T47D (cell line): ENCODE measurements around the gene ZBTB26.
"Not testable (repeated sequence)": the region's sequence is repeated elsewhere in the genome, so short reads cannot be mapped to it uniquely, and the experiment has no call there.

Experiments
- DNase-seq, 2 experiments: peaks; one replicate each; pipeline versions ENCODE4 v3.0.0 to v3.0.0-alpha.2; 2011 to 2012; ENCODE audit warnings: low read depth in 1 of 2, low spot score in 1 of 2
- JUND ChIP-seq: IDR thresholded peaks from 2 replicates; pipeline ENCODE4 v1.6.1; 2012; ENCODE audit warnings: low read depth
- in situ Hi-C: cut with HindIII; loops from 2 replicates; pipeline ENCODE4 v1.10.0; 2016; ENCODE audit warnings: low sequenced_read_pairs, low pct_unique_long_range_greater_than_20kb

ZBTB26 gene

DNA sequence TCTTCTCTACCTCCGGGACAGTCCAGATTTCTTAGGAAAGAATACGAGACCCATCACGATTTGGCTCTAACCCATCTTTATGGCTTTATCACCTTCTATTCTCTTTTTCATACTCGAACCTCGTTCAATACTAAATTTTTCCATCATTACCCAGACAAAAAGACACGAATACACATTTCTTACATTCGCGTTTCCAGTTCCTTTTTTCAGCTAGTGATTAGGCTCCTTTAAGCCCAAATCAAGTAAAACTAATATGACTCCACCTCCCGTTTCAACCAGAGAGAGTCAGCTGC lies 18.7 kb downstream of the ZBTB26 start:
- TF ChIP-seq JUND, result no peak
- in situ Hi-C loops, result no loop called here
- DNase-seq, result no peak

DNA sequence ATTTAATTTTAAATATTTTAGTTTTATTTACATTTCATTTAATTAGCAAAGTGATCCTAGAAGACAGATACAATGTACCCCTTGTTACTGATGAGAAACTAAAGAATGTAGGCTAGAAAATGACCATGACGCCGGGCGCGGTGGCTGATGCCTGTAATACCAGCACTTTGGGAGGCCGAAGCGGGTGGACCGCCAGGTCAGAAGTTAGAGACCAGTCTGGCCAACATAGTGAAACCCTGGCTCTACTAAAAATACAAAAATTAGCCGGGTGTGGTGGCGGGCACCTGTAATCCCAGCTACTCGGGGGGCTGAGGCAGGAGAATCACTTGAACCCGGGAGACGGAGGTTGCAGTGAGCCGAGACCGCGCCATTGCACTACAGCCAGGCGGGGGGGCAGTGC lies 25.2 kb downstream of the ZBTB26 start:
- in situ Hi-C loops, DNase-seq: not testable (repeated sequence)

DNA sequence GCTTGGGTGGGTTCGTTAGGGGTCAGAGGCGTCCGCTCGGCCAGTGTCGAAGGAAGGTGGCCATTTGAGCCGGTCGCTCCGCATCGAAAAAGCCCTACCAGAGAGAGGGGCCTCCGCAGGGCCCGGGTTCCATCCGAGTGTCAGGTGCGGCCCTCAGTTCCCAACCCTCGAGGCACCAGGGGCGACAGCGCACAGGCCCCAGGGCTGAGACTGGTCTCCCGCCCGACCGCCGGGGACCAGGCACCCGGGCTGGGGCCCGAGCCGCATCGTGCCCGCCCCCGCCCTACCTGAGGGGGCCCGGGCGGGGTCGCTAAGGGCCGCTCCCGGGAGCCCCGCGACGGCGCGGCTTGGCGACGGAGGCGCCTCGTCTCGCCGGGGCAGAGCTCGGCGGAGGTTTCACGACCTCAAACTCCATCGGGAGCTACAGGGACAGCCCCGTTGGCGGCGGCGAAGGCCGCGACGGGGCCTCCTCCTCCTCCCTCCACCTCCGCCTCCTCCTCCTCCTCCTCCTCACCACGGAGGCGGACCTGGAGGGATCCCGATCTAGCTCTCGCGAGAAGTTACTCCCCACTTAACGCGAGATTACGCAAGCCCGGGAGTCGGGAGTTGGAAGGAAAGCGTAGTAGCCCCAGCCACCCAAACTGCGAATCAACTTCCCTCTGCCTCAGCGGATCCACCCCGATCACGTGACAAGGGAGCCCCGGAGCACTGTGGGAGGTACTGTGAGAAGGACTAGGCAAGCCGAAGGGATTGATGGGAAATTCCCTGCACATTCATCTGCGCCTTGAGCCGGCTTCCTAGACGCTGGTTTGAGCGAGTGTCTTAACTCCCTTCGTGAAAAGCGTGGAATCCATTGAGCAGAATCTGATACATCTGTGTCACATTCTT lies 26.2 kb downstream of the ZBTB26 start, which contains the start of gene RC3H2:
Gene RC3H2, minus strand, starts transcription at position 537 of the 888 bp plus-strand sequence. CDS start 7,850 bp downstream, outside the sequence.
- TF ChIP-seq JUND, result no peak
- in situ Hi-C loops, result no loop called here
- DNase-seq, result peak; percentile 84 to 100

GRCh38 chr9:122904466-122904822 lies 26.9 kb downstream of the ZBTB26 start:
- in situ Hi-C loops, result no loop called here
- TF ChIP-seq JUND, result no peak
- peak in 1 of 2 experiments; percentile 57 for DNase-seq

DNA sequence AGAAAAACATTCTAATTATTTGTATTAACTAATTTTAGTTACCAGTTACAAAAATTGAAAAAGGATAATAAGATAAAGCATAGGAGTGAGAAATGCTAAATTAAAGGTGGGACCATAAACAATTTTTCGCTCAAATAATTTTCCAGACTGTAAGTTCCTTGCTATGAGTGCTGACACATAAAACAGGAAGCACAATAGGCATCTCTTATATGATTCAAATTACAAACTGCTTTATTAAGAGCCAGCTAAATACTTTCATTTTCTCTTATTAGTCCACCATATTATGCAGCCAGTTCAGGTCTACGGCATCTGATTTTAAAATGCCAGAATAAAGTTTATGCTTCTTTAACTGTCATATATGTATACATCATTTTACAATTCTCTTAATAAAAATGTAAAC lies 30.5 kb downstream of the ZBTB26 start:
- DNase-seq, result no peak
- no peak for TF ChIP-seq JUND
- in situ Hi-C loops, result no loop called here

- TF ChIP-seq JUND, result no peak
- in situ Hi-C loops, result no loop called here
- DNase-seq, result no peak
Observed at GRCh38 chr9:122897969-122898368, 33.3 kb downstream of the ZBTB26 start.

DNA sequence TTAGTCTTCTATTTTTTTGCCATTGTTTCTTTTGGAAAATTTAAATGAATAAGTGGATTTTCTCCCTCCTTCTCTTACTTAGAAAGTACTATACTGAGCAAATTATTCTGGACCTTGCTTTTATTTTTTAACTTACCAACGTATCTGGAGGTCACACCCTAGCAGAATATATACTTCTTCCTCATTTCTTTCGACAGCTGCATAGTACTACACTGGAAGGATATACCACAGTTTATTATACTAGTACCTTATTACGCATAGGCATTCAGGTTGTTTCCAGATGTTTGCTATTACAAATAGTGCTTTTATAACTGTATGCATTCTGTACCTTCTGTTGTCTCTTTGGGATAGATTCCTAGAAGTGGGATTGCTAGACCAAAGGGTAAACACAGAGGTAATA lies 42.8 kb downstream of the ZBTB26 start:
- in situ Hi-C loops, result no loop called here
- TF ChIP-seq JUND, result no peak
- DNase-seq, result no peak

GRCh38 chr9:122883125-122883524 lies 48.2 kb downstream of the ZBTB26 start:
- in situ Hi-C loops, result no loop called here
- no peak for TF ChIP-seq JUND

GRCh38 chr9:122879443-122879842 lies 51.9 kb downstream of the ZBTB26 start:
- DNase-seq, result no peak
- no peak for TF ChIP-seq JUND
- in situ Hi-C loops, result no loop called here

More at GRCh38 chr9:122883125-122883524, 48.2 kb downstream of the ZBTB26 start:
- no peak for DNase-seq

GRCh38 chr9:122875523-122875922 lies 55.8 kb downstream of the ZBTB26 start:
- in situ Hi-C loops, result no loop called here
- no peak for DNase-seq

GRCh38 chr9:122867276-122867675 lies 64.0 kb downstream of the ZBTB26 start:
- in situ Hi-C loops, DNase-seq: not testable (repeated sequence)

More at GRCh38 chr9:122875523-122875922, 55.8 kb downstream of the ZBTB26 start:
- TF ChIP-seq JUND, result no peak

DNA sequence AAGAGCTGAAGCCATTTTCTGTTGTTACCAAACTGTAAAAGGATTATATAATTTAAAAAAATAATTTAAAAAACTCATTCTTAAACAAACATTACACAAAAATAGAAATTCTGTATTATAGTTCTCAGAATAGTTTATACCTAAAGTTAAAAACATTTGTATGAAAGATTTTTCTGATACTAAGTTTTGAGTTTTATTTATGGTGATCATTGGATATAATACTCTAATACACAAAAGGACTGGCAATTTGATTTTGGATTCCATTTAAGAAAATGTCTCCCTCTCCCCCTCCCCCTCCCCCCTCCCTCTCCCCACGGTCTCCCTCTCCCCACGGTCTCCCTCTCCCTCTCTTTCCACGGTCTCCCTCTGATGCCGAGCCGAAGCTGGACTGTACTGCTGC lies 65.2 kb downstream of the ZBTB26 start:
- TF ChIP-seq JUND, result no peak
- DNase-seq, result no peak
- in situ Hi-C loops, result no loop called here
